H54 (cell line): Measurements from ENCODE around the gene BSN.
"Not testable (repeated sequence)": the region's sequence is repeated elsewhere in the genome, so short reads cannot be mapped to it uniquely, and the experiment has no call there.

Source experiments
- DNase-seq: peaks from one replicate; pipeline ENCODE4 v3.0.0; 2011; ENCODE audit warnings: low spot score, mixed read lengths; ENCODE audit not compliant: insufficient read length
- FAIRE-seq: peaks from 3 replicates; lab custom pipeline; 2011; peaks lifted over from hg19 to GRCh38; lab: Jason Lieb, UNC
- POLR2A ChIP-seq: IDR thresholded peaks from 2 replicates; pipeline ENCODE4 v1.6.1; 2011; ENCODE audit warnings: low read depth, mild to moderate bottlenecking, low read length

The BSN gene

GRCh38 chr3:49552087-49552486 is 2.2 kb upstream of the BSN start:
- DNase-seq (no peak), FAIRE-seq (no peak)
- TF ChIP-seq POLR2A = no peak

GRCh38 chr3:49553324-49553691 is 969 bp upstream of the BSN start:
- TF ChIP-seq POLR2A = no peak
- no peak for DNase-seq
- FAIRE-seq = no peak

GRCh38 chr3:49554633-49555265 is 472 bp downstream of the BSN start:
- no peak for TF ChIP-seq POLR2A
- DNase-seq (peak; percentile 63), FAIRE-seq (no peak)

GRCh38 chr3:49556500-49557275 is 2.4 kb downstream of the BSN start:
- FAIRE-seq (no peak), DNase-seq (no peak)
- no peak for TF ChIP-seq POLR2A

GRCh38 chr3:49563040-49563578 is 8.8 kb downstream of the BSN start:
- TF ChIP-seq POLR2A = no peak

GRCh38 chr3:49563766-49564165 is 9.5 kb downstream of the BSN start:
- DNase-seq (no peak), FAIRE-seq (no peak)
- TF ChIP-seq POLR2A = no peak

More at GRCh38 chr3:49563040-49563578, 8.8 kb downstream of the BSN start:
- DNase-seq (no peak), FAIRE-seq (no peak)

- no peak for TF ChIP-seq POLR2A
- DNase-seq (no peak), FAIRE-seq (no peak)
These were observed 12.0 kb downstream of the BSN start for GRCh38 chr3:49566312-49566711.

- no peak for DNase-seq
- FAIRE-seq = no peak
- TF ChIP-seq POLR2A = no peak
These were observed 13.1 kb downstream of the BSN start for GRCh38 chr3:49567406-49567805.

GRCh38 chr3:49568965-49569364 is 14.7 kb downstream of the BSN start:
- TF ChIP-seq POLR2A = no peak
- DNase-seq = no peak
- no peak for FAIRE-seq

GRCh38 chr3:49570028-49570654 is 15.9 kb downstream of the BSN start:
- DNase-seq = no peak
- no peak for FAIRE-seq
- TF ChIP-seq POLR2A = no peak

- peak; percentile 20 for FAIRE-seq
- no peak for TF ChIP-seq POLR2A
- no peak for DNase-seq
These were observed 27.9 kb downstream of the BSN start for GRCh38 chr3:49582177-49582576.

- FAIRE-seq, DNase-seq: not testable (repeated sequence)
These were observed 31.0 kb downstream of the BSN start for GRCh38 chr3:49585261-49585755.

GRCh38 chr3:49591615-49592014 is 37.3 kb downstream of the BSN start:
- FAIRE-seq (no peak), DNase-seq (no peak)
- no peak for TF ChIP-seq POLR2A

GRCh38 chr3:49593041-49593440 is 38.8 kb downstream of the BSN start:
- TF ChIP-seq POLR2A = no peak
- FAIRE-seq (peak; percentile 69), DNase-seq (no peak)

GRCh38 chr3:49600781-49601180 is 46.5 kb downstream of the BSN start:
- no peak for TF ChIP-seq POLR2A
- DNase-seq (no peak), FAIRE-seq (no peak)
